ENCODE measurements around the gene C1QTNF3. TPM values are rescaled to one million over a fixed set of nuclear protein-coding genes. Genes with fewer than 3 reads are reported as not detected.

C1QTNF3 gene
- total RNA-seq, 1 donor from 2014 or later, result 90.3 TPM

GRCh38 chr5:34005211-34005610 is 37.8 kb downstream of the C1QTNF3 start:
- no peak overlapping the region for H3K27ac ChIP-seq (ENCODE audit: low read depth, low read length)
- no peak overlapping the region for H3K4me3 ChIP-seq (ENCODE audit: low read length in 3 of 3)
- no peaks in the 10 kb centered on the region for H3K9me3 ChIP-seq (ENCODE audit: control insufficient read depth in 3 of 3, low read length in 3 of 3)
- peaks cover 7 to 19% (median 16%) of the 10 kb centered on the region in 3 donors for H3K4me1 ChIP-seq (ENCODE audit: control insufficient read depth in 3 of 3, insufficient read depth in 3 of 3, low read length in 3 of 3)
- H3K36me3 ChIP-seq (ENCODE audit: control insufficient read depth in 3 of 3, insufficient read depth in 3 of 3, low read length in 3 of 3), result peaks cover 7 to 20% (median 18%) of the 10 kb centered on the region in 3 donors
- H3K27me3 ChIP-seq (ENCODE audit: control insufficient read depth in 3 of 3, insufficient read depth in 3 of 3, low read length in 3 of 3), result no peaks in the 10 kb centered on the region
- H3K9ac ChIP-seq (ENCODE audit: low read depth in 1 of 3, low read length in 3 of 3), result no peak overlapping the region

- peaks cover 7 to 20% (median 18%) of the 10 kb centered on the region in 3 donors for H3K36me3 ChIP-seq (ENCODE audit: control insufficient read depth in 3 of 3, insufficient read depth in 3 of 3, low read length in 3 of 3)
- H3K27me3 ChIP-seq (ENCODE audit: control insufficient read depth in 3 of 3, insufficient read depth in 3 of 3, low read length in 3 of 3), result no peaks in the 10 kb centered on the region
- no peaks in the 10 kb centered on the region for H3K9me3 ChIP-seq (ENCODE audit: control insufficient read depth in 3 of 3, low read length in 3 of 3)
- H3K4me3 ChIP-seq (ENCODE audit: low read length in 3 of 3), result no peak overlapping the region
- H3K27ac ChIP-seq (ENCODE audit: low read depth, low read length), result no peak overlapping the region
- H3K9ac ChIP-seq (ENCODE audit: low read depth in 1 of 3, low read length in 3 of 3), result no peak overlapping the region
- peaks cover 7 to 19% (median 15%) of the 10 kb centered on the region in 3 donors for H3K4me1 ChIP-seq (ENCODE audit: control insufficient read depth in 3 of 3, insufficient read depth in 3 of 3, low read length in 3 of 3)
Measured at GRCh38 chr5:34003941-34004340, 39.1 kb downstream of the C1QTNF3 start.

GRCh38 chr5:34002629-34003328 is 40.2 kb downstream of the C1QTNF3 start:
- Histone ChIP-seq H3K9ac (ENCODE audit: low read depth in 1 of 3, low read length in 3 of 3) (no peak overlapping the region), H3K36me3 (ENCODE audit: control insufficient read depth in 3 of 3, insufficient read depth in 3 of 3, low read length in 3 of 3) (peaks cover 12 to 23% (median 20%) of the 10 kb centered on the region in 3 donors), H3K4me1 (ENCODE audit: control insufficient read depth in 3 of 3, insufficient read depth in 3 of 3, low read length in 3 of 3) (peaks cover 7 to 19% (median 13%) of the 10 kb centered on the region in 3 donors), H3K27ac (ENCODE audit: low read depth, low read length) (no peak overlapping the region), H3K9me3 (ENCODE audit: control insufficient read depth in 3 of 3, low read length in 3 of 3) (no peaks in the 10 kb centered on the region), H3K27me3 (ENCODE audit: control insufficient read depth in 3 of 3, insufficient read depth in 3 of 3, low read length in 3 of 3) (no peaks in the 10 kb centered on the region), H3K4me3 (ENCODE audit: low read length in 3 of 3) (no peak overlapping the region)

- peaks cover 12 to 23% (median 21%) of the 10 kb centered on the region in 3 donors for H3K36me3 ChIP-seq (ENCODE audit: control insufficient read depth in 3 of 3, insufficient read depth in 3 of 3, low read length in 3 of 3)
- no peaks in the 10 kb centered on the region for H3K27me3 ChIP-seq (ENCODE audit: control insufficient read depth in 3 of 3, insufficient read depth in 3 of 3, low read length in 3 of 3)
- no peaks in the 10 kb centered on the region for H3K9me3 ChIP-seq (ENCODE audit: control insufficient read depth in 3 of 3, low read length in 3 of 3)
Measured at GRCh38 chr5:34001241-34001841, 41.7 kb downstream of the C1QTNF3 start.

GRCh38 chr5:33999978-34000377 is 43.0 kb downstream of the C1QTNF3 start:
- Histone ChIP-seq H3K9ac (ENCODE audit: low read depth in 1 of 3, low read length in 3 of 3) (no peak overlapping the region), H3K27me3 (ENCODE audit: control insufficient read depth in 3 of 3, insufficient read depth in 3 of 3, low read length in 3 of 3) (no peaks in the 10 kb centered on the region), H3K27ac (ENCODE audit: low read depth, low read length) (no peak overlapping the region), H3K4me1 (ENCODE audit: control insufficient read depth in 3 of 3, insufficient read depth in 3 of 3, low read length in 3 of 3) (peaks cover 4 to 5% (median 4%) of the 10 kb centered on the region in 3 donors), H3K4me3 (ENCODE audit: low read length in 3 of 3) (no peak overlapping the region), H3K9me3 (ENCODE audit: control insufficient read depth in 3 of 3, low read length in 3 of 3) (no peaks in the 10 kb centered on the region), H3K36me3 (ENCODE audit: control insufficient read depth in 3 of 3, insufficient read depth in 3 of 3, low read length in 3 of 3) (peaks cover 12 to 25% (median 24%) of the 10 kb centered on the region in 3 donors)

More at GRCh38 chr5:34001241-34001841, 41.7 kb downstream of the C1QTNF3 start:
- Histone ChIP-seq H3K4me3 (ENCODE audit: low read length in 3 of 3) (no peak overlapping the region), H3K27ac (ENCODE audit: low read depth, low read length) (no peak overlapping the region), H3K9ac (ENCODE audit: low read depth in 1 of 3, low read length in 3 of 3) (no peak overlapping the region), H3K4me1 (ENCODE audit: control insufficient read depth in 3 of 3, insufficient read depth in 3 of 3, low read length in 3 of 3) (peaks cover 4 to 11% (median 8%) of the 10 kb centered on the region in 3 donors)

GRCh38 chr5:33997331-33997983 is 45.6 kb downstream of the C1QTNF3 start:
- H3K9ac ChIP-seq (ENCODE audit: low read depth in 1 of 3, low read length in 3 of 3), result peak overlapping the region in 1 of 3 donors; percentile 8
- no peaks in the 10 kb centered on the region for H3K9me3 ChIP-seq (ENCODE audit: control insufficient read depth in 3 of 3, low read length in 3 of 3)
- peak overlapping the region; percentile 11 for H3K27ac ChIP-seq (ENCODE audit: low read depth, low read length)
- peaks cover 5 to 9% (median 6%) of the 10 kb centered on the region in 3 donors for H3K36me3 ChIP-seq (ENCODE audit: control insufficient read depth in 3 of 3, insufficient read depth in 3 of 3, low read length in 3 of 3)
- no peaks in the 10 kb centered on the region for H3K27me3 ChIP-seq (ENCODE audit: control insufficient read depth in 3 of 3, insufficient read depth in 3 of 3, low read length in 3 of 3)
- peak overlapping the region in 1 of 3 donors; percentile 55 for H3K4me3 ChIP-seq (ENCODE audit: low read length in 3 of 3)
- peaks cover 4 to 5% (median 4%) of the 10 kb centered on the region in 3 donors for H3K4me1 ChIP-seq (ENCODE audit: control insufficient read depth in 3 of 3, insufficient read depth in 3 of 3, low read length in 3 of 3)

GRCh38 chr5:33995865-33996264 is 47.1 kb downstream of the C1QTNF3 start:
- Histone ChIP-seq H3K4me1 (ENCODE audit: control insufficient read depth in 3 of 3, insufficient read depth in 3 of 3, low read length in 3 of 3) (peaks cover 4 to 5% (median 4%) of the 10 kb centered on the region in 3 donors), H3K9ac (ENCODE audit: low read depth in 1 of 3, low read length in 3 of 3) (no peak overlapping the region), H3K4me3 (ENCODE audit: low read length in 3 of 3) (no peak overlapping the region), H3K27ac (ENCODE audit: low read depth, low read length) (no peak overlapping the region), H3K27me3 (ENCODE audit: control insufficient read depth in 3 of 3, insufficient read depth in 3 of 3, low read length in 3 of 3) (no peaks in the 10 kb centered on the region), H3K36me3 (ENCODE audit: control insufficient read depth in 3 of 3, insufficient read depth in 3 of 3, low read length in 3 of 3) (peaks cover 4 to 7% (median 5%) of the 10 kb centered on the region in 3 donors), H3K9me3 (ENCODE audit: control insufficient read depth in 3 of 3, low read length in 3 of 3) (no peaks in the 10 kb centered on the region)

- no peak overlapping the region for H3K9ac ChIP-seq (ENCODE audit: low read depth in 1 of 3, low read length in 3 of 3)
- peaks cover 4 to 5% (median 4%) of the 10 kb centered on the region in 3 donors for H3K4me1 ChIP-seq (ENCODE audit: control insufficient read depth in 3 of 3, insufficient read depth in 3 of 3, low read length in 3 of 3)
- H3K27ac ChIP-seq (ENCODE audit: low read depth, low read length), result no peak overlapping the region
- H3K9me3 ChIP-seq (ENCODE audit: control insufficient read depth in 3 of 3, low read length in 3 of 3), result no peaks in the 10 kb centered on the region
- H3K4me3 ChIP-seq (ENCODE audit: low read length in 3 of 3), result no peak overlapping the region
- H3K27me3 ChIP-seq (ENCODE audit: control insufficient read depth in 3 of 3, insufficient read depth in 3 of 3, low read length in 3 of 3), result no peaks in the 10 kb centered on the region
- peaks cover 4 to 7% (median 5%) of the 10 kb centered on the region in 3 donors for H3K36me3 ChIP-seq (ENCODE audit: control insufficient read depth in 3 of 3, insufficient read depth in 3 of 3, low read length in 3 of 3)
Measured at GRCh38 chr5:33994845-33995244, 48.2 kb downstream of the C1QTNF3 start.

- no peaks in the 10 kb centered on the region for H3K27me3 ChIP-seq (ENCODE audit: control insufficient read depth in 3 of 3, insufficient read depth in 3 of 3, low read length in 3 of 3)
- H3K9me3 ChIP-seq (ENCODE audit: control insufficient read depth in 3 of 3, low read length in 3 of 3), result no peaks in the 10 kb centered on the region
- no peak overlapping the region for H3K9ac ChIP-seq (ENCODE audit: low read depth in 1 of 3, low read length in 3 of 3)
- H3K27ac ChIP-seq (ENCODE audit: low read depth, low read length), result no peak overlapping the region
- peaks cover 4 to 5% (median 4%) of the 10 kb centered on the region in 3 donors for H3K4me1 ChIP-seq (ENCODE audit: control insufficient read depth in 3 of 3, insufficient read depth in 3 of 3, low read length in 3 of 3)
- no peak overlapping the region for H3K4me3 ChIP-seq (ENCODE audit: low read length in 3 of 3)
- peaks cover 8 to 19% (median 17%) of the 10 kb centered on the region in 3 donors for H3K36me3 ChIP-seq (ENCODE audit: control insufficient read depth in 3 of 3, insufficient read depth in 3 of 3, low read length in 3 of 3)
Measured at GRCh38 chr5:33992864-33993263, 50.1 kb downstream of the C1QTNF3 start.

Measured in skeletal muscle tissue (tissue), 4 donors.